ENCODE measurements around the gene SLC17A7. TPM values are rescaled to one million over a fixed set of nuclear protein-coding genes. Genes with fewer than 3 reads are reported as not detected.

Gene SLC17A7
- total and polyA plus RNA-seq, 2 of the 8 experiments (the other 6 are each of a cell fraction or from before 2014, with no cell fraction given): 2.7 to 3.0 TPM

GRCh38 chr19:49391581-49392399, 49.5 kb downstream of the SLC17A7 start (continued):
- TF ChIP-seq CHD7 (IDR thresholded peaks at IDR 0.05; ENCODE audit: insufficient replicate concordance, low read length): no peak
- no peak for TF ChIP-seq USF2 (IDR thresholded peaks at IDR 0.05; ENCODE audit: low read length)
- no peak for TF ChIP-seq RXRA (IDR thresholded peaks at IDR 0.05; ENCODE audit: insufficient read depth, low read depth, low read length)
- TF ChIP-seq HDAC2 (IDR thresholded peaks at IDR 0.05; ENCODE audit: borderline replicate concordance in 1 of 2, low read depth in 2 of 2, low read length in 2 of 2): no peak
- no peak for TF ChIP-seq BRCA1 (IDR thresholded peaks at IDR 0.05; ENCODE audit: low read depth, low read length)
- TF ChIP-seq CTBP2 (IDR thresholded peaks at IDR 0.05; ENCODE audit: borderline replicate concordance, insufficient read depth, insufficient read length, low read length): no peak
- TF ChIP-seq YY1 (IDR thresholded peaks at IDR 0.05; ENCODE audit: low read depth, low read length): peak; percentile 55; the same call in 1 of the 2 replicates
- TF ChIP-seq CREB1 (IDR thresholded peaks at IDR 0.05): no peak
